HG02981 (cell line): ENCODE data around the gene PCA3.

Source experiments
- ATAC-seq: cut with Tn5 transposase; IDR thresholded peaks from one replicate; pipeline ENCODE4 v1.9.1; 2021; ENCODE audit warnings: mild to moderate bottlenecking, moderate library complexity; ENCODE audit not compliant: unreplicated experiment

Gene PCA3

DNA sequence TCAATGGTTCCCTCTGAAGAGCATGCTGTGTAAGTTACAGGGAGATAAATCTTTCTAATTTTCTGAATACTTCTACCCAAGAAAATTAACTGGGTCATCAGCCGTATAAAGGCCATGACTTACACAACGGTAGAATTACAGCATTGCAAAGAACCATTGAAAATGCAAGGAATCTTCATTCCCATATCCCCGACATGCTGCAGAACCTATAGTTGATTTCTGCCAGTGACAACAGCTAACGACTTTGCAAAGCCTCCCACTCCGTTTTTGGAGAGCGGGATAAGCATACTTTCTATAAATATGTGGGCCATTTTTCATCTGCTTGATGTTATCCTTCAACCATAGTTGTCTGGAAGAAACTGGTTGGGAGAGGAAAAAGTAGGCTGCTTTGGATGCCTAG lies 56.2 kb downstream of the PCA3 start:
- ATAC-seq: no peak

DNA sequence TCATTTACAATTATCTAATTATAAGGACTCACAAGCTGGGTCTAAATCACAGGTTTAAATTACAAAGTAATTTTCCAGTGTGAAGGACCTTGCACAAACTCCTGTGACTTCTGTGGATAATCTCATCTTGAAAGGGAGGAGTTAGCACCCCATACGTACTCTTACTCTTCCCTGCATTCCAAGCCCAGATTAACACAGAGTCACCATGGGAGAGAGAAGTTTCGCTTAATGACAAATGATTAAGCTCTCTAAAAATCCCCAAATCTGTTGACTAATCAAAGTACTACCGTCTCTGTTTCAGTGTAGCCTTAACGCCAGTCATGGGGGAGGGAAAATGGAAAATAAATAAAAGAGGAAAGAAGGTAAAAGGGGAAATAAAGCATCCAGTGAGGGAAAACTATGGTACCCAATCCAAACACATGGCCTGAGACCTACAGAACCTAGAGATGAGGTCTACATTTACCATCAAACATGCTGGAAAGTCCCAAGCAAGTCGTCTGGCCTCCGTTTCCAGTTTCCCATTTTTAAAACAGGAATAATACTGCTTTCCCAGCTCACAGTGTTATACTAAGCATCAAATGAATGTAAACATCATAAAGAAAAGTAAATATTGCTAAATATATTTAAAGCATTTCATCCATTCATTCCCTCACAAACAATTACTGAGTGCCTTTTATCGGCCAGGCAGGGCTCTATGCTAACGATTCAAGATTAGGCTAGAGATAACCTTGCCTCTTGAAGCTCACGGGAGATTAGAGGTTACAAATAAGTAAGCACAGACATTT lies 63.2 kb downstream of the PCA3 start:
- ATAC-seq: no peak

DNA sequence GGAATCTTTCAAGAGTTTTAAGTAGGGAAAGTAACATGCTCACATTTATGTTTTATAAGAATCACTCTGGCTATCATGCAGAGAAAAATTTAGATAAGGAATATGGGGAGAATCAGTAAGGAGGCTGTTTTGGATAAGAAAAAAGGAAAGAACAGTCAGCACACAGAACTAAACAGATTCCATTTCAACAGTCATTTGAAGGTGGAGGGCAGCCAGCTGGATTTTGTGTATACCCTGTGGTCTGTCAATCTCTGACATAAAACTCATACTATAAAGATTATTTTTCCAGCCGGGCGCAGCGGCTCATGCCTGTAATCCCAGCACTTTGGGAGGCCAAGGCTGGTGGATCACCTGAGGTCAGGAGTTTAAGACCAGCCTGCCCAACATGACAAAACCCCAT lies 64.2 kb downstream of the PCA3 start:
- ATAC-seq: no peak

DNA sequence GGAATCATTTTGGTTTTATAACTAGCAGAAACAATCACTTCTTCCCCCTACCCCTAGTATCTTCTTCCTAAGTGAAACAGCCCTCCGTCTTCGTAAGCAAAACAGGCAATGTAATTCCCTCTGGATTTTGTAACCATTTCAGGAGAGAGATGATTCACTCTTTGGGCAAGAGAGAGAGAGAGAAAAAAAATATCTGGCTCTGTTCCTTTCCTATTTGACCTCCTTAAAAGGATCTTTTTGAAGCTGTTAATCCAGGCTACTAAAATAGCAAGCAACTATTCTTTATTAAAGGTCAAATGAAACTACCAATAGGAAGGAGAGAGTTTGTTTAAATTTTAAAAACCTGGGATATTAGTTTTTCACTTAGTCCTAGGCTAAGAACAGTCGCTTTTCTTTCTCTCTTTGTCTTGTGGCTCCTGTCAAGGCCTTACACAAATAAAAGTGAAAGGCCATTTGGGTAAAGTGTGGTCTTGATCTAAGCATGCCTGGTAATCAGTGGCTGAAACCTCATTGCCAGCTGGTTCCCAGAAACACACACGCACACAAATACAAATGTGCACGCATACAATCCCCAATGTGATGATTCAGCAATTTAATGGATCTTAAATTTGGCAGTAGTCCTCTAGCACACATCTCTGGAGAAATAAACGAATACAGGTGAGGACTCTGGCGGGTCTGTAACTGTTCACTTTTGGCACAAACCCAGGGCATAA lies 71.5 kb downstream of the PCA3 start:
- ATAC-seq: no peak
